ENCODE measurements around the gene FOS. TPM values are rescaled to one million over a fixed set of nuclear protein-coding genes. Genes with fewer than 3 reads are reported as not detected.

The FOS gene
- total and polyA plus RNA-seq, 2 of the 13 experiments (the other 11 are each of a cell fraction or from before 2014, with no cell fraction given): 15.9 to 24.2 TPM

- TF ChIP-seq ARID3A (IDR thresholded peaks at IDR 0.05; ENCODE audit: low read depth, low read length): no peak
Measured at GRCh38 chr14:75230140-75230792, 48.4 kb upstream of the FOS start (continued).

GRCh38 chr14:75231320-75231719 lies 47.3 kb upstream of the FOS start:
- POLR2A ChIA-PET: no interaction called here
- FAIRE-seq (no peak), DNase-seq (ENCODE audit: low spot score) (no peak), ATAC-seq (no peak)
- 46% methylated on average over 2 of the region's 2 CpGs for WGBS (ENCODE audit: low lambda C conversion rate)
- intact Hi-C loops (cut with micrococcal nuclease; ENCODE audit: unreplicated experiment) (loop anchor here (10.0 kb wide), 1 partner anchor 663 kb away; no protein-coding TSS in a partner anchor), in situ Hi-C loops (cut with HindIII; ENCODE audit: extremely low pct_ligation_motif_present, low pct_unique_long_range_greater_than_20kb) (no loop called here)
- CTCF ChIA-PET (ENCODE audit: low intra/inter-chr PET ratio, low total read pairs): no interaction called here
- Histone ChIP-seq H3K4me3 (replicated peaks in 1 of 3; ENCODE audit: insufficient read depth in 1 of 3, low read depth in 2 of 3, low read length in 3 of 3) (no peak overlapping the region), H3K27ac (ENCODE audit: extremely low read length, insufficient read depth, low read length) (no peak overlapping the region), H3K4me1 (ENCODE audit: insufficient read depth, low read length) (peaks cover 26% of the 10 kb centered on the region), H2AFZ (ENCODE audit: low read length) (no peak overlapping the region), H4K20me1 (ENCODE audit: insufficient read depth, low read length) (no peaks in the 10 kb centered on the region), H3K9me3 (ENCODE audit: low read length) (no peaks in the 10 kb centered on the region), H3K9ac (ENCODE audit: insufficient read depth, low read depth, low read length) (no peak overlapping the region), H3K27me3 (ENCODE audit: control insufficient read depth in 1 of 2, insufficient read depth in 2 of 2, low read length in 2 of 2) (peaks cover 2 to 11% of the 10 kb centered on the region in 2 experiments; a peak in 3 of 5 replicates), H3K79me2 (ENCODE audit: insufficient read depth, low read length) (no peaks in the 10 kb centered on the region), H3K36me3 (replicated peaks in 1 of 2; ENCODE audit: control insufficient read depth in 1 of 2, insufficient read depth in 2 of 2, low read length in 2 of 2) (no peaks in the 10 kb centered on the region), H3K4me2 (ENCODE audit: low read depth, low read length) (no peak overlapping the region)
- TF ChIP-seq SP1 (IDR thresholded peaks at IDR 0.05) (no peak), SP1 (CRISPR knock-in tag; IDR thresholded peaks at IDR 0.05) (no peak), NFE2L2 (IDR thresholded peaks at IDR 0.05; ENCODE audit: low read length) (no peak), MTF1 (CRISPR knock-in tag; IDR thresholded peaks at IDR 0.05) (no peak), ZNF331 (CRISPR knock-in tag; IDR thresholded peaks at IDR 0.05) (no peak), ZSCAN31 (CRISPR knock-in tag; IDR thresholded peaks at IDR 0.05; ENCODE audit: low read depth) (no peak), ZNF10 (CRISPR knock-in tag; IDR thresholded peaks at IDR 0.05; ENCODE audit: borderline replicate concordance, low read depth) (no peak), RCOR2 (CRISPR knock-in tag; IDR thresholded peaks at IDR 0.05) (no peak), RORA (CRISPR knock-in tag; IDR thresholded peaks at IDR 0.05) (no peak), ELF3 (CRISPR knock-in tag; IDR thresholded peaks at IDR 0.05) (no peak), EED (CRISPR knock-in tag; IDR thresholded peaks at IDR 0.05) (no peak), ZBTB26 (CRISPR knock-in tag; IDR thresholded peaks at IDR 0.05; ENCODE audit: borderline replicate concordance) (no peak), MIER2 (CRISPR knock-in tag; IDR thresholded peaks at IDR 0.05) (no peak), THAP8 (CRISPR knock-in tag; IDR thresholded peaks at IDR 0.05; ENCODE audit: borderline replicate concordance) (no peak)
- BruUV-seq (replicated peaks): no TSS peak
